HG03095 (cell line): ENCODE results near the gene COL4A2.

Source experiments
- ATAC-seq: cut with Tn5 transposase; IDR thresholded peaks from one replicate; pipeline ENCODE4 v1.9.1; 2021; ENCODE audit warnings: moderate library complexity; ENCODE audit not compliant: unreplicated experiment

The COL4A2 gene

GRCh38 chr13:110466266-110466915 lies 159.3 kb downstream of the COL4A2 start:
- ATAC-seq = no peak

GRCh38 chr13:110467516-110468110 lies 160.5 kb downstream of the COL4A2 start:
- ATAC-seq = no peak

GRCh38 chr13:110468986-110469495 lies 162.0 kb downstream of the COL4A2 start:
- no peak for ATAC-seq

DNA sequence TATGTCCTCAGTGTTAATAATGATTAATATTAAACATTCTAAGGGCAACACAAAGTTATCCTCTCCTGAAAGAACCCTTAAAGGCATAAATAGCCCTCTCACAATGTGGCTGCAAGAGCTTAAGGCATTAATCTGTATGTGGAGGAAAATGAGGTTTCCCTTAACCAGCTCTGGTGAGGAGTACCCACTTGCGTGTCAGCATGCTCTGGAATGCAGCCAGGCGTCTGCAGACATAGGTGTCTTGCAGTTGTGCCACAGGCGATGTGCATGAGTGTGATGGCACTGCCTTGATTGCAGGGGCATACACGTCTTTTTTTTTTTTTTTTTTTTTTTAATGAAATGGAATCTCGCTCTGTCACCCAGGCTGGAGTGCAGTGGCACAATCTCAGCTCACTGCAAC lies 162.5 kb downstream of the COL4A2 start:
- ATAC-seq = no peak

DNA sequence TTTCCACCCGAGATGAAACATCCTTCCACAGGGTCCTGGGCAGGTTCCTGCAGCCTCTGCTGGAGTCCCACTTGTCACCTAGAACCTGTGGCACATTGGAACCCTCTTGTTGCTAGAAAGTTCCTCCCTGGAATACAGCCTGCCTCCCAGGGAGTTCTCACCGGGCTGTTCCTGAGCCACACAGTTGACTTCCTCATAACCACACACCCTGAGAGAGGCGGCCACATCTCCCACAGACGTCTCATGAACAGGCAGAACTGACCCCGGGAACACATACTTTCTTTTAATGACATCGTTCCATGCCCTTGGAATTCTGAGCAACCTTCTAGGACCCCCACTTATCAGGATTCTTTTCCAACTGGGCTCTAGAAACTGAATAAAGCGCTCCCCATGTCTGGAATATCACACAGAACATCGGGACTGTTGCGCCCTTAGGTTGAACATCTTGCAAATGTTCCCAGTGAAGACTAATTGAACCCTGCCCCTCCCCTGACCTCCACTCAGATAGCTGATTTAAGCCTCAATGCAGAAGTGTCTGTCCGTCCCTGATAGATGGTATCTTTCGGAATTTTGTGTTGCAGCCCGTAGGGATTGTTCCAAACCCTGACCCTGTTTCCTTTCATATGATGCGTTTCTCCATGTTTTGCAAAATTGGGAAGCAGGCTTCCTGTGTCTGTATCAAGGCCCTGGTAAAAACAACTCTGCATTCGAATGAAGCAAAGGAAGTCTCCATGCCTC lies 163.4 kb downstream of the COL4A2 start:
- no peak for ATAC-seq

GRCh38 chr13:110471156-110471832 lies 164.2 kb downstream of the COL4A2 start:
- ATAC-seq = peak; percentile 34

DNA sequence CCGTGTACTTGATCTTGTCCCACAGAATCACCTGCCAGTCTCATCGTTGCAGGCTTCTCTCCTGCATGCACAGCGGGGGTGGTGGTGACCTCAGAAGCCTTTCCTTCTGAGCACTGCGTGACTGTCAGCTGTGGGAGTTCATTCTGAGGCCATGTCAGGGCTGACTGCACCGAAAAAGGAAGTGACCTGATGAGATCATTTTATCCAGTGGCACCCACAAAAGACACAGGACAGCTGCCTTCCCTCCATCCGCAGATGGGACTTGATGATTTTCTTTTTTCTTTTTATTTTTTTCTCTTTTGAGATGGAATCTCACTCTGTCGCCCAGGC lies 164.7 kb downstream of the COL4A2 start:
- ATAC-seq = peak; percentile 97

GRCh38 chr13:110472904-110473563 lies 165.9 kb downstream of the COL4A2 start:
- no peak for ATAC-seq

GRCh38 chr13:110474713-110475112 lies 167.6 kb downstream of the COL4A2 start:
- no peak for ATAC-seq

- no peak for ATAC-seq
These were observed 168.0 kb downstream of the COL4A2 start for GRCh38 chr13:110475117-110475516.

- ATAC-seq = no peak
These were observed 168.6 kb downstream of the COL4A2 start for GRCh38 chr13:110475550-110476219.

DNA sequence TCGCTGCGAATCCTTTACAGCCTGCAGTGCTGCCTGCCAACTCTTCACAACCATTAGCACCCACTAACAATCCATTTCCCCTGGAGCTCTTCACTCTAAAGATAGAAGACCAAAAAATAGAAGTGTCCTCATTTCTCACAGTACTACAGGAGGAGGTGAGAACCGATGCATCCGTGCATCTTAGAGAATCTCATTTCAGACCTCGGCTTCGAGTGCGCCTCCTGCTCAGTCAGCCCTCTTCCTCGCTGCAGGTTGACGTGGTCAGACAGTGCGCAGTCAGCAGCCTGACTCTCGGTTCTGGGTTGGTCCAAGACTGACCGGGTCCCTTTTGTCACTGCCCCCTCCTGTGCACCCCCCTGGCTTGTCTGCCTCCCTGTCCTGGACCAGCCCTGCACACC lies 169.1 kb downstream of the COL4A2 start:
- ATAC-seq = no peak

GRCh38 chr13:110477706-110478245 lies 170.7 kb downstream of the COL4A2 start:
- no peak for ATAC-seq

- no peak for ATAC-seq
These were observed 171.5 kb downstream of the COL4A2 start for GRCh38 chr13:110478405-110479214.

GRCh38 chr13:110479215-110479545 lies 172.1 kb downstream of the COL4A2 start:
- ATAC-seq = no peak

DNA sequence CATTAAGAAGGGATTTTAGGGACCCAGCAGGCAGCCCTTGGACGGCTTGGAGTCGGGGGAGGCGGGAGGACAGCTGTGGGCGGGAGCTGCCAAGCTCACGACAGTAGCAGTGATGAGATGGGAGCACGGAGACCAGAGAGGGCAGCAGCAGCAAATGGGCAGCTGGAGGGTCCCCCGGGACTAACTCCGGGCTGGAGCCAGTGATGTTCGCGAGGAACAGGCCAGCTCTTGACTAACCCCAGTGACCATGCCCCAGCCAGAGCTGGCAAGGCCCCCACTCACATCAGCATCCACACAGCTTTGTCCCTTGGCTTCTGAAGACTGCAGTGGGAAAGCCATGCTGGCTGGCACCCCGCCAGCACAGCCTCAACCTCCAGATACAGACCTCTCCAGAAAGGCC lies 172.6 kb downstream of the COL4A2 start:
- no peak for ATAC-seq

DNA sequence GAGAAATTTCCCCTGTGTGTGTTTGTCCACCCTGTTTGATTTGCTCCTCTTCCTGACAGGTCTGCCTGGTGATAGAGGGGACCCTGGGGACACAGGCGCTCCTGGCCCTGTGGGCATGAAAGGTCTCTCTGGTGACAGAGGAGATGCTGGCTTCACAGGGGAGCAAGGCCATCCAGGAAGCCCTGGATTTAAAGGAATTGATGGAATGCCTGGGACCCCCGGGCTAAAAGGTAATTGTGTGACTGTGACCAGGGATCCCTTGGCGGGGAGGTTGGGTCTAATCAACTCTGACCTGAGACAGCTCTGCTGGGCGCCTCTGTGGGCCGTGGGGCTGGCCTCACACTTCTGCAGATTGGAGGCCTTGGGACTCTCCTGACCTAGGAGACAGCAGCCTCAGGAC lies 173.1 kb downstream of the COL4A2 start:
- no peak for ATAC-seq

DNA sequence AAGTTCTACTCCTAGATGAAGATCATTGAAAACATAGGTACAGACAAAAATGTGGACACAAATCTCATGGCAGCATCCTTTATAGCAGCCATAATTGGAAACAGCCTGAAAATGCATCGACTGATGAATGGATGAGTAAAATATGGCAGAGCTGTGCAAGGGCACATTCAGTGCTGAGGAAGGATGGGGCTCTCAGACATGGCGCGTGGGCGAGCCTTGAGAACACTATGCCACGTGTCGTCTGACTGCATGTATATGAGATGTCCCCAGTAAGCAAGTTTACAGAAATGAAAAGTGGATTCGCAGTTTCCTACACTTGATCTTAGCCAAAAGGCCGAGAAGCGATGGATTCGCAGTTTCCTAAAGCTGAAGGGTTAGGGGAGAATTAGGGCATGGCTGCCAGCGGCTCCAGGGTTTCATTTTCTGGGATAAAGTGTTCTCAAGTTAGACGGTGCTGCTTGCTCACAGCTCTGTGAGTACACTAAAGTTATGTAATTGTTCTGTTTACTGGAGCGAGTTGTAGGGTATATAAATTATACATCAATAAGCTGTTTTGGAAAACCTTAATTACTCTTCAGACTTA lies 176.4 kb downstream of the COL4A2 start:
- no peak for ATAC-seq
